ENCODE results near the gene PCSK4. TPM values are rescaled to one million over a fixed set of nuclear protein-coding genes. Genes with fewer than 3 reads are reported as not detected.
A peak's percentile ranks its signal among the peaks of the same experiment; 100 is the strongest.

The PCSK4 gene
- total RNA-seq, 1 experiment from 2014 or later = 9.1 TPM

- Histone ChIP-seq H3K18ac (ENCODE audit: insufficient read length, low read depth, low read length) (no peak overlapping the region), H3K4me1 (ENCODE audit: insufficient read depth, low read length) (no peaks in the 10 kb centered on the region), H3K23ac (ENCODE audit: insufficient read length, low read depth, low read length) (no peak overlapping the region), H3K14ac (ENCODE audit: insufficient read depth, low read length) (no peak overlapping the region), H3K56ac (ENCODE audit: insufficient read length, low read depth, low read length) (no peak overlapping the region), H2BK5ac (ENCODE audit: insufficient read length, low read length) (no peak overlapping the region), H3K79me2 (ENCODE audit: insufficient read depth, low read length) (no peaks in the 10 kb centered on the region), H4K20me1 (ENCODE audit: control insufficient read depth, insufficient read depth, insufficient read length) (no peaks in the 10 kb centered on the region), H4K8ac (replicated peaks; ENCODE audit: insufficient read length, low read depth, low read length) (no peak overlapping the region), H3K4ac (ENCODE audit: low read depth, low read length) (no peak overlapping the region), H2AFZ (ENCODE audit: low read length) (no peak overlapping the region), H2BK20ac (ENCODE audit: low read depth, low read length, poor library complexity, severe bottlenecking) (no peak overlapping the region), H3K27ac (ENCODE audit: insufficient read length, low read depth, low read length) (no peak overlapping the region), H3K9ac (ENCODE audit: extremely low read depth, insufficient read length, low read length) (no peak overlapping the region), H3K79me1 (ENCODE audit: insufficient read depth, low read depth, low read length, poor library complexity, severe bottlenecking) (no peaks in the 10 kb centered on the region), H4K91ac (ENCODE audit: insufficient read length, low read depth, low read length) (no peak overlapping the region), H2BK15ac (ENCODE audit: low read depth, low read length) (no peak overlapping the region), H3K27me3 (ENCODE audit: insufficient read depth, low read length) (peaks cover 3% of the 10 kb centered on the region; the same call in 1 of the 2 replicates), H3K4me2 (ENCODE audit: insufficient read depth, insufficient read length, low read length) (peak overlapping the region; percentile 32), H2AK5ac (ENCODE audit: insufficient read length, low read length) (no peak overlapping the region), H4K5ac (ENCODE audit: insufficient read length, low read depth, low read length) (no peak overlapping the region), H2BK12ac (ENCODE audit: insufficient read length, low read depth, low read length) (no peak overlapping the region), H3K9me3 (ENCODE audit: control insufficient read depth, low read depth, low read length) (no peaks in the 10 kb centered on the region), H2BK120ac (ENCODE audit: low read depth, low read length, poor library complexity, severe bottlenecking) (no peak overlapping the region), H3K23me2 (ENCODE audit: insufficient read length, low read depth, low read length, poor library complexity, severe bottlenecking) (peaks cover 9% of the 10 kb centered on the region), H3T11ph (ENCODE audit: low read length) (no peak overlapping the region)
- Mint-ChIP-seq H3K9me3 (no peaks in the 10 kb centered on the region; a peak in 1 of 5 replicates), H3K4me3 (peak overlapping the region; percentile 57 to 85), H3K36me3 (ENCODE audit: insufficient read depth in 1 of 3, low read depth in 3 of 3) (no peaks in the 10 kb centered on the region; a peak in 1 of 7 replicates), H3K27me3 (ENCODE audit: low read depth) (peaks cover 49% of the 10 kb centered on the region), H3K27ac (no peak overlapping the region), H3K4me1 (peaks cover 4 to 17% of the 10 kb centered on the region in 2 experiments)
- no peak for TF ChIP-seq CTCF (conservative IDR thresholded peaks at IDR 0.05)
- DNase-seq = no peak
- no CpG with 5 or more reads among the region's 12 CpGs for WGBS (ENCODE audit: extremely low coverage, insufficient read length, low lambda C conversion rate)
These were observed 1.7 kb upstream of the PCSK4 start for GRCh38 chr19:1491849-1492170.
